GM19467 (cell line): ENCODE results near the gene TMCO1.
"Not testable (repeated sequence)": the region's sequence is repeated elsewhere in the genome, so short reads cannot be mapped to it uniquely, and the experiment has no call there.

Experiments used
- ATAC-seq: cut with Tn5 transposase; IDR thresholded peaks from one replicate; pipeline ENCODE4 v1.9.1; 2021; ENCODE audit warnings: mild to moderate bottlenecking, moderate library complexity; ENCODE audit not compliant: unreplicated experiment

The TMCO1 gene

DNA sequence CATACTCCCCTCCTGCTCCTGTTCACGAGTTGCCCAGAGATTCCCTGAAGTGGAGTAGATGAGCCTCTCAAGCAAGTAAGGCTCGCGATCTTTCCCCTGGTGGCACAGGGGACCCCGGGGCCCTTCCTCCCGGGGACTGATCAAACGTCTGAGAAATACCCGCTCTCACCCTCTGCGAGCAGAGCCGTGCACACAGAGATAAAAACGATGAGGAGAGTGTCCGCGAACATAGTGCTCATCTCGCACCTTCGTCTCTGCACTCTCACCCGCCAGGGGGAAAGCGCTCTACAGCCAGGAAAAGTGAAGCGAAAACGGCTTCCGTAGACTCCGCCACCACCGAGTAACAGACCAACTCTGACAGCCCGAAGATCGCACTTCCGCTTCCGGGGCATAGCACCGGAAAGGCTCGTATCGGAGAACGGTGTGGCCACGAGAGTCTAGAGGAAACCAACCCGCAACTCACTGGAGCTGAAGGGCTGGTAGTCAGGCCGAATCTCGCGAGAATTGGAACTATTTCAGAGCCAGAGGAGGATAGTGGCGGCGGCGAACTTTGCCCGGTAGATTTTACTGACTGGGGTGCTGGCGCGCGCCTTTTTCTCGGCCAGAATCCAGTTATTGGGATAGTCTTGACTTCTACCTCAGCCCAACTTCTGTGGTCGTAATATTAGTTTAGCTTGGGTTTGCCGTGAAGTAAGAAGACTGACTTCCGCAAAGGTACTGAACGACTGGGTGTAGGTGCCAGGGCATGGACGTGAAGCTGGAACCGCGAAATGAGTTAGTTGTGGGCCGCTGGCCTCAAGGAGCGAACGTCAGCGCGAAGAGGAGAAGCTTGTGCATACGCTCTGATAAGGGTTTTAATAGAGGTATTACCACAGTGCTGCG is at the start of gene TMCO1:
TMCO1 (minus strand) TSS at position 356 of the 882 bp plus-strand sequence; CDS start at position 239, 117 bp downstream.
- peak; percentile 99 for ATAC-seq

- ATAC-seq: no peak
Measured at GRCh38 chr1:165816826-165817497, 48.3 kb upstream of the TMCO1 start.

DNA sequence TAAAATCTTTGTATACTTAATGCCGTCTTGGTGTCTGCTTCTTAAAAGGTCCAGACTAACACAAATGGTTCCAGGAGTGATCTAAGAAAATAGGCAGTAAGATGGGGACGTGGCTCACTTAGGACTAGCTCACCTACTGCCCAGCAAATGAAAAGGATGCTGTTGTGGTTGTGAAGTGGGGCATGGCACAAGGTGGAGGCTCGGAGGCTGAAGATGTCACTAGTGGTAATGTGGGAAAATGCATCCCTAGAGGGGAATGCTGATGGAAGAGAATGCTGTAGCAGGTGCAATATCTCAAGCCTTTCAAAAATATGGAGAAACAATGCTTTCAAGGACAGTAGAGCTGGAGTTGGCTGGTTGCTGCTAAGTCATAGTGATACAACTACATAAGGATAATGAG is 47.5 kb upstream of the TMCO1 start:
- no peak for ATAC-seq

GRCh38 chr1:165815725-165816124 is 47.1 kb upstream of the TMCO1 start:
- ATAC-seq: no peak

GRCh38 chr1:165807613-165808012 is 38.9 kb upstream of the TMCO1 start:
- ATAC-seq: no peak

DNA sequence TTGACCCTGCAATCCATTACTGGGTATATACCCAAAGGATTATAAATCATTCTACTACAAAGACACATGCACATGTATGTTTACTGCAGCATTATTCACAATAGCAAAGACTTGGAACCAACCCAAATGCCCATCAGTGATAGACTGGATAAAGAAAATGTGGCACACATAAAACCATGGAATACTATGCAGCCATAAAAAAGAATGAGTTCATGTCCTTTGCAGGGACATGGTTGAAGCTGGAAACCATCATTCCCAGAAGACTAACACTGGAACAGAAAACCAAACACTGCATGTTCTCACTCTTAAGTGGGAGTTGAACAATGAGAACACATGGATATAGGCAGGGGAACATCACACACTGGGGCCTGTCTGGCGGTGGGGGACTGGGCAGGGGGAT is 35.8 kb upstream of the TMCO1 start:
- not testable (repeated sequence) for ATAC-seq

DNA sequence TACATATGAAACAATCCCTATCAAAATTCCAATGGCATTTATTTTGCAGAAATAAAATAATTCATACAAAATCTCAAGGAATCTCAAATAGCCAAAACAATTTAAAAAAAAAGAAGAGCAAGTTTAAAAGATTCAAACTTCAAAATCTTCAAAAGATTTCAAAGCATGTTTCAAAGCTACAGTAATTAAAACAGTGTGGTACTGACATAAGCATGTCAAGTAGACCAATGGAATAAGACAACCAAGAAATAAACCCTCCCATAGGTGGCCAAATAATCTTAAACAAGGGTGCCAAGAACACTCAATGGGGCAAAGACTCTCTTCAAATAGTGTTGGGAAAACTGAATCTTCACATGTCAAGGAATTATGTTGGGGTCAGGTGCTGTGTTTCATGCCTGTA is 30.7 kb upstream of the TMCO1 start:
- no peak for ATAC-seq

DNA sequence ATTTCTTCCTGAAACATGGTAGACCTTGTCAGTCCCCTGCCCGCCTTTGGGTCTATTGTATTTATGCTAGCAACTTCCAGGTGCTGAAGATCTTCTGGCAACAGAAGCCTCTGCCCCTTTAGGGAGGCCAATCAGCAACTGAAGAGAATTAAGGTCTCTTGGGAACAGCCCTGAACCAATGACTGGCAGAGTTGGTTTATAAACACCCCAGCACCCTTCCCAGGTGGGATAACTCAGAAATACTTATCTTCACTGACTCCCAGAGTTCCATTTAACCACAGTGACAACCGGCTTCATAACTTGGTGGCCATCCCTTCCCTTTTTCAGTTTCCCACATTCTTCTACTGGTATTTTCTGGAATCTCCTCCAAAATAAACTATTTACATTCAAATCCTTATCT is 27.2 kb upstream of the TMCO1 start:
- no peak for ATAC-seq

- ATAC-seq: no peak
Measured at GRCh38 chr1:165793951-165794350, 25.3 kb upstream of the TMCO1 start.

GRCh38 chr1:165787741-165788140 is 19.1 kb upstream of the TMCO1 start:
- no peak for ATAC-seq

DNA sequence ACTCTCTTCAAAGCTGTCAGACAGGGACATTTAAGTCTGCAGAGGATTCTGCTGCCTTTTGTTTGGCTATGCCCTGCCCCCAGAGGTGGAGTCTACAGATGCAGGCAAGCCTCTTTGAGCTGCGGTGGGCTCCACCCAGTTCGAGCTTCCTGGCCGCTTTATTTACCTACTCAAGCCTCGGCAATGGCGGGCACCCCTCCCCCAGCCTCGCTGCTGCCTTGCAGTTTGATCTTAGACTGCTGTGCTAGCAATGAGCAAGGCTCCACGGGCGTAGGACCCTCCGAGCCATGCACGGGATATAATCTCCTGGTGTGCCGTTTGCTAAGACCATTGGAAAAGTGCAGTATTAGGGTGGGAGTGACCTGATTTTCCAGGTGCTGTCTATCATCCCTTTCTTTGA is 14.9 kb upstream of the TMCO1 start:
- not testable (repeated sequence) for ATAC-seq

DNA sequence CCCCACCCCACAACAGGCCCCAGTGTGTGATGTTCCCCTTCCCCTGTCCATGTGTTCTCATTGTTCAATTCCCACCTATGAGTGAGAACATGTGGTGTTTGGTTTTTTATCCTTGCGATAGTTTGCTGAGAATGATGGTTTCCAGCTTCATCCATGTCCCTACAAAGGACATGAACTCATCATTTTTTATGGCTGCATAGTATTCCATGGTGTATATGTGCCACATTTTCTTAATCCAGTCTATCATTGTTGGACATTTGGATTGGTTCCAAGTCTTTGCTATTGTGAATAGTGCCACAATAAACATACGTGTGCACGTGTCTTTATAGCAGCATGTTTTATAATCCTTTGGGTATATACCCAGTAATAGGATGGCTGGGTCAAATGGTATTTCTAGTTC is 9.5 kb upstream of the TMCO1 start:
- ATAC-seq: not testable (repeated sequence)

DNA sequence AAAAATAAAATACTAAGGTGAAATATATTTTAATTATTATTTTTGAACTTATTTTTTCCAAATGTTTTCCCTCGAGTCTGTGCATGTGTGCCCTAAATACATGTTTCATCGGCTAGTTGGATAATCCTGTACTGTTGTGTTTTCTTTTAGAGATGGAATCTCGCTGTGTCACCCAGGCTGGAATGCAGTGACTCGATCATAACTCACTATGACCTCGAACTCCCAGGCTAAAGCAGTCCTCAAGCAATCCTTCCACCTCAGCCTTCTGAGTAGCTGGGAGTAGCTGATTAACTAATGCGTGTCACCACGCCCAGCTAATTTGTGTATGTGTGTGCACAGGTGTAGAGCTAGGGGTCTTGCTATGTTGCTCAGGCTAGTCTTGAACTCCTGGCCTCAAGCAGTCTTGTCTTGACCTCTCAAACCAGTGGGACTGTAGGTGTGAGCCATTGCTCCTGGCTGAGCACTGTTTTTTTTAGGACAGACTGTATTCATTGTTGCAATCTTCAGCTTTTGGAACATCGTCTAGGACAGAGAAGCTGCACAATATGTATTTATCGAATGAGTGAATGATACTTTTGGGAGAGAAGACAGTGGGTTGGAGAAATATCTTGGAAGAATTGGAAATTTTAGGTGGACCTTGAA is 4.8 kb upstream of the TMCO1 start:
- ATAC-seq: no peak

GRCh38 chr1:165772739-165773138 is 4.1 kb upstream of the TMCO1 start:
- no peak for ATAC-seq

- ATAC-seq: no peak
Measured at GRCh38 chr1:165764277-165764676, 4.4 kb downstream of the TMCO1 start.

GRCh38 chr1:165763442-165763841 is 5.2 kb downstream of the TMCO1 start:
- no peak for ATAC-seq

DNA sequence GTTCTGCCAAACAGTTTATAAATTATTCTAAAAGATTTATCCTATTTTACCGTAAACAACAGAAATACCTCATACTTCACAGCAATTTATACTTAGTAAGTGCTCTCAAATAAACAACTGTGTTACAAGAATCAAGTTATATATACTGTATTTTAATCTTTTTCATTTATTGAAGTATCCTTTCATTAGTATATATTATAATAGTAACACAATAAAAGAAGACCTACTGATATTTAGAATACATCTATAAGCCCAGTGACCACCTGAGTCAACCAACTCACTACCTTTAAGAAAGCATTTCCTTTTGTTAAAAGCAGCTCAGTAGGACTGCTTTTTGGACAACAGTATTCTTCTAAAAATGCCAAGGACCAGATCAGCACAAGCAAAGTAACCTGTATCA is 5.9 kb downstream of the TMCO1 start:
- no peak for ATAC-seq

DNA sequence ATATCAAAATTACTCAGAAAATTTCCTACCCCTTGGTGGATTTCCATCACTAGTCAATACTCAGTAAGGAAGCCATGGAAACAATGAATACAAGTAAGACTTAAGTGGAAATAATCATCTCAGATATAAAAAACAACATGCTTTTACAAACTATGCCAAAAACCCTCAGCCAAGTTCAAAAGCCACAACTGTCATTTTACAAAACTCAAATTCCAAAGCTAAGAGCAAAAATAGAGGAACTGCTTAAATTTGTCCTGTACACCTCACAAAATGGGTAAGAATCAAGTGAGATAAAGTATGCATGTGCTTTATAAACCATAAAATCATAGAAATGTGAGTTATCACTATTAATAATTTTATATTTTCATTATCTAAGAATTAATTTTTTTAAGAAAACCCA is 9.6 kb downstream of the TMCO1 start:
- ATAC-seq: no peak

GRCh38 chr1:165755393-165756010 is 13.2 kb downstream of the TMCO1 start:
- no peak for ATAC-seq

DNA sequence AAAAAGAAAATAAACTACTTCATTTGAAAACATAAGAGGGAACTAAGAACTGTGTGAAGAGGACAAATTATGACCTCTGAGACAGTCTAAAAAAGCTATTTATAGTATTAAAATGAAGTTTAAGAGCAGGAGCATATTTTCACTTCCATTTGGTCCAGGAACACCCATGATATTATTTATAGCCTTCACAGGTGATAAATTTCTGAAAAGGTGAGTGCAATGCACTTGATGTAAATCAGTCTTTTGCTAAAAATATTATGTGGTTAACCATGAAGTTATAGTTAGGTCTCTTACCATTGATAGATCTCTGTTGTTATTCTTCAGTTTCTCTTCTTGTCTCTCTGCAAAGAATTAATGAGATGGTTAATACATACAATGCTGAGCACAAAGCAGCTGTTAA is 14.7 kb downstream of the TMCO1 start:
- peak; percentile 79 for ATAC-seq

GRCh38 chr1:165748550-165748949 is 20.1 kb downstream of the TMCO1 start:
- no peak for ATAC-seq
